SU-DHL-6 (cell line): ENCODE measurements around the gene RUNX2.

Experiments
- H2AFZ ChIP-seq: fragments of 200-600 bp; sonication (generic); 2 replicates; pipeline ENCODE4 v1.6.1; 2014; ENCODE audit warnings: low read depth, mild to moderate bottlenecking, moderate library complexity, mixed read lengths, antibody characterized with exemption, low read length; ENCODE audit not compliant: severe bottlenecking
- H3F3A ChIP-seq: fragments of 200-600 bp; shearing (Covaris generic); 2 replicates; pipeline ENCODE4 v1.6.0; 2016; ENCODE audit warnings: antibody characterized with exemption, mild to moderate bottlenecking; ENCODE audit not compliant: insufficient read depth
- H3K27ac ChIP-seq: fragments of 200-600 bp; sonication (generic); 2 replicates; pipeline ENCODE4 v1.5.1; 2016; ENCODE audit warnings: low read depth, mild to moderate bottlenecking, low read length, moderate library complexity, mixed read lengths
- H3K27me3 ChIP-seq: fragments of 200-600 bp; sonication (generic), shearing (Covaris generic); 2 replicates; pipeline ENCODE4 v1.6.0; 2014; ENCODE audit warnings: mild to moderate bottlenecking, low read length
- H3K36me3 ChIP-seq: fragments of 200-600 bp; sonication (generic); 2 replicates; pipeline ENCODE4 v1.6.1; 2014; ENCODE audit warnings: mild to moderate bottlenecking, low read length, mixed read lengths
- H3K4me2 ChIP-seq: fragments of 300-600, 200-600 bp; shearing (Covaris generic), sonication (generic); 2 replicates; pipeline ENCODE4 v1.6.0; 2014; ENCODE audit warnings: low read length, low read depth, mild to moderate bottlenecking; ENCODE audit not compliant: poor library complexity, severe bottlenecking
- H3K4me3 ChIP-seq: fragments of 200-600 bp; sonication (generic); 2 replicates; pipeline ENCODE4 v1.5.1; 2014; ENCODE audit warnings: antibody characterized with exemption, low read length, mild to moderate bottlenecking, mixed read lengths; ENCODE audit not compliant: insufficient read depth, poor library complexity, severe bottlenecking
- H3K79me2 ChIP-seq: fragments of 200-600 bp; sonication (generic); 2 replicates; pipeline ENCODE4 v1.6.1; 2014; ENCODE audit warnings: mild to moderate bottlenecking, low read length, moderate library complexity; ENCODE audit not compliant: insufficient read depth
- H3K9ac ChIP-seq: fragments of 200-600 bp; sonication (generic); 2 replicates; pipeline ENCODE4 v1.7.0; 2014; ENCODE audit warnings: mild to moderate bottlenecking, low read length
- H3K9me2 ChIP-seq: fragments of 200-600 bp; sonication (generic); replicated peaks from 2 replicates; pipeline ENCODE4 v1.6.1; 2014; ENCODE audit warnings: low read length; ENCODE audit not compliant: insufficient read depth
- H3K9me3 ChIP-seq: fragments of 200-600 bp; sonication (generic); 2 replicates; pipeline ENCODE4 v1.6.1; 2014; ENCODE audit warnings: low read length, mixed read lengths; ENCODE audit not compliant: insufficient read depth
- H4K20me1 ChIP-seq: fragments of 200-600 bp; sonication (generic); 2 replicates; pipeline ENCODE4 v1.6.1; 2014; ENCODE audit warnings: low read depth, mild to moderate bottlenecking, antibody characterized with exemption, low read length, moderate library complexity, mixed read lengths
- EZH2phosphoT487 ChIP-seq: fragments of 200-600 bp; sonication (generic), shearing (Covaris generic); conservative IDR thresholded peaks from 2 replicates; pipeline ENCODE4 v1.6.1; 2018; ENCODE audit warnings: mild to moderate bottlenecking, antibody characterized with exemption, low read length, moderate library complexity, mixed read lengths
- TF ChIP-seq, protein P1 (sequence below): fragments of 200-600 bp; sonication (generic); IDR thresholded peaks from one replicate; pipeline ENCODE4 v1.5.1; 2017; ENCODE audit warnings: antibody characterized with exemption, mild to moderate bottlenecking, low read length, moderate library complexity; ENCODE audit not compliant: insufficient read depth, poor library complexity, severe bottlenecking

RUNX2 gene

DNA sequence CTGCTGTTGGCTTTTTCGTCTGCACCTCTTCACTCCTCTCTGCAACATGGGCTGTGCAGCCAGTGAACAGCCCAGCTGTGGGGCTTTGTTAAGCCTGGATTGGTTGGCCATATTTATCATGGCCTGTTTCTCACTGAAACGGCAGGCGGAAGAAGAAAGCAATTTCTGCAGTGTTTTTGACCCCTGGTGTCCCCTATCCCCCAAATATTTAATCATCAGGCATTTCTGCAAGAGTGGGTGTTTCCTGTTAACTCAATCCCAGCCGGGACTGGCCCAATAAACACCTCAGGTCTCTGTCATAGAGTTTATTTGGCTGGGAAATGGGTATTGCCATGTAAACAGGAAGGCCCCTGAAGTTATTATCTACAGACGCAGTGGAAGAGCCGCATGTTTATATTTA, 224.4 kb downstream of the RUNX2 start:
- H3K9me3 ChIP-seq, result no peaks in the 10 kb centered on the region
- no peaks in the 10 kb centered on the region for H3K9me2 ChIP-seq
- H4K20me1 ChIP-seq, result no peaks in the 10 kb centered on the region
- no peak overlapping the region for H3K9ac ChIP-seq
- no peak overlapping the region for H3K4me3 ChIP-seq
- TF ChIP-seq EZH2phosphoT487, result no peak
- TF ChIP-seq, protein P1, sequence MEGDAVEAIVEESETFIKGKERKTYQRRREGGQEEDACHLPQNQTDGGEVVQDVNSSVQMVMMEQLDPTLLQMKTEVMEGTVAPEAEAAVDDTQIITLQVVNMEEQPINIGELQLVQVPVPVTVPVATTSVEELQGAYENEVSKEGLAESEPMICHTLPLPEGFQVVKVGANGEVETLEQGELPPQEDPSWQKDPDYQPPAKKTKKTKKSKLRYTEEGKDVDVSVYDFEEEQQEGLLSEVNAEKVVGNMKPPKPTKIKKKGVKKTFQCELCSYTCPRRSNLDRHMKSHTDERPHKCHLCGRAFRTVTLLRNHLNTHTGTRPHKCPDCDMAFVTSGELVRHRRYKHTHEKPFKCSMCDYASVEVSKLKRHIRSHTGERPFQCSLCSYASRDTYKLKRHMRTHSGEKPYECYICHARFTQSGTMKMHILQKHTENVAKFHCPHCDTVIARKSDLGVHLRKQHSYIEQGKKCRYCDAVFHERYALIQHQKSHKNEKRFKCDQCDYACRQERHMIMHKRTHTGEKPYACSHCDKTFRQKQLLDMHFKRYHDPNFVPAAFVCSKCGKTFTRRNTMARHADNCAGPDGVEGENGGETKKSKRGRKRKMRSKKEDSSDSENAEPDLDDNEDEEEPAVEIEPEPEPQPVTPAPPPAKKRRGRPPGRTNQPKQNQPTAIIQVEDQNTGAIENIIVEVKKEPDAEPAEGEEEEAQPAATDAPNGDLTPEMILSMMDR, result no peak
- no peaks in the 10 kb centered on the region for H3K36me3 ChIP-seq
- H2AFZ ChIP-seq, result no peak overlapping the region
- no peaks in the 10 kb centered on the region for H3K27me3 ChIP-seq
- no peak overlapping the region for H3K27ac ChIP-seq
- no peaks in the 10 kb centered on the region for H3F3A ChIP-seq
- no peak overlapping the region for H3K4me2 ChIP-seq
- no peaks in the 10 kb centered on the region for H3K79me2 ChIP-seq

DNA sequence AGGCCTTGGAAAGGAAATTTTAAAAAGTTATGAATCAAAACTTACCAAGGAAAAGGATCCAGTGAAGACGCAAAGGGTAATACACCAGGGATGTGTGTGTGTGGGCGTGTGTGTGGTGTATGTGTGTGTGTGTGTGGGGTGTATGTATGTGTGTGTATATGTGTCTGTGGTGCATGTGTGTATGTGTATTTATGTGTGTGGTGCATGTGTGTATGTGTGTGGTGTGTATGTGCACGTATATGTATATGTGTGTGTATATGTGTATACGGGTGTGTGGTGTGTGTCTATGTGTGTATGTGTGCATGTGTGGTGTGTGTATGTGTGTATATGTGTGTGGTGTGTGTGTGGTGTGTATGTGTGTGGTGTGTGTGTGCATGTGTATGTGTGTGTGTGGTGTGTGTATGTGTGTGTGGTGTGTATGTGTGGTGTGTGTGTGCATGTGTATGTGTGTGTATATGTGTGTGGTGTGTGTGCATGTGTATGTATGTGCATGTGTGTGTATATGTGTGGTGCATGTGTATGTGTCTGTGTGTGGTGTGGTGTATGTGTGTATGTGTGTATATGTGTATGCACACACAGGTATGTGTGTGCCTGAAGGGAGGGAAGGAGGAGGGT, 225.7 kb downstream of the RUNX2 start:
- H3K9me3 ChIP-seq, result no peaks in the 10 kb centered on the region
- no peak overlapping the region for H3K9ac ChIP-seq
- H3K27me3 ChIP-seq, result no peaks in the 10 kb centered on the region
- no peaks in the 10 kb centered on the region for H3F3A ChIP-seq
- no peaks in the 10 kb centered on the region for H3K36me3 ChIP-seq
- H3K4me3 ChIP-seq, result no peak overlapping the region
- H3K4me2 ChIP-seq, result no peak overlapping the region
- H3K9me2 ChIP-seq, result no peaks in the 10 kb centered on the region
- TF ChIP-seq, protein P1, result no peak
- no peak for TF ChIP-seq EZH2phosphoT487
- H3K27ac ChIP-seq, result no peak overlapping the region
- no peak overlapping the region for H2AFZ ChIP-seq
- H3K79me2 ChIP-seq, result no peaks in the 10 kb centered on the region
- no peaks in the 10 kb centered on the region for H4K20me1 ChIP-seq

DNA sequence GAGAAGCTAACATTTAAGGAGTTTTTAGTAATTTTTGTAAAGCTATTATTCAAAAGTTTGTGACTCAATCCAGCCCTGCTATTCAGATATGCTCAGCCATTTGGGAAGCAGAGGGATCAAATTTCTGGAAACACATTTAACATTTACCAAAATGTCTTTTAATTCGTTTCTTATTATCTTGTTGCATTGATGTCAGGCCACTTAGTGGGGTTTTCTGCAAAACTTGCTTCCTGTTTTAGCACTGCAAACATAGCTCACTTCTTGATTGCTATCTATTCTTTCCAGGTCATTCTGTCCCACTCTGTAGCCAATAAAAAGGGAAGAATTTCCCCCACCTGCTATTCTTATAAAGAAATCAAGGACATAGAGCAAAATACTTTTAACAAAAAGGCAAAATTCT, 226.5 kb downstream of the RUNX2 start:
- Histone ChIP-seq H3K4me3 (no peak overlapping the region), H3F3A (no peaks in the 10 kb centered on the region), H4K20me1 (no peaks in the 10 kb centered on the region), H3K79me2 (no peaks in the 10 kb centered on the region), H3K27me3 (no peaks in the 10 kb centered on the region), H3K4me2 (no peak overlapping the region), H3K9me2 (no peaks in the 10 kb centered on the region), H2AFZ (no peak overlapping the region), H3K27ac (no peak overlapping the region), H3K9ac (no peak overlapping the region), H3K9me3 (no peaks in the 10 kb centered on the region), H3K36me3 (no peaks in the 10 kb centered on the region)
- no peak for TF ChIP-seq EZH2phosphoT487
- TF ChIP-seq, protein P1, result no peak
